T-helper 9 cell (primary cell): ENCODE measurements around the gene SLC4A1.

ENCODE experiments used
- DNase-seq: peaks from one replicate; pipeline ENCODE4 v3.0.0-alpha.2; 2020
- total RNA-seq, 2 donors: gene quantifications; one replicate each; lab custom pipeline; 2026; lab: John Stamatoyannopoulos, UW

Gene SLC4A1
- 0 to 0.14 reads per million in 2 donors for total RNA-seq

- no peak for DNase-seq
Observed at GRCh38 chr17:44267818-44268490, at the start of gene SLC4A1. SLC4A1 (minus strand) TSS chr17:44268135; CDS start chr17:44262866, 5,269 bp downstream.

GRCh38 chr17:44317545-44317944 is 49.6 kb upstream of the SLC4A1 start:
- no peak for DNase-seq

DNA sequence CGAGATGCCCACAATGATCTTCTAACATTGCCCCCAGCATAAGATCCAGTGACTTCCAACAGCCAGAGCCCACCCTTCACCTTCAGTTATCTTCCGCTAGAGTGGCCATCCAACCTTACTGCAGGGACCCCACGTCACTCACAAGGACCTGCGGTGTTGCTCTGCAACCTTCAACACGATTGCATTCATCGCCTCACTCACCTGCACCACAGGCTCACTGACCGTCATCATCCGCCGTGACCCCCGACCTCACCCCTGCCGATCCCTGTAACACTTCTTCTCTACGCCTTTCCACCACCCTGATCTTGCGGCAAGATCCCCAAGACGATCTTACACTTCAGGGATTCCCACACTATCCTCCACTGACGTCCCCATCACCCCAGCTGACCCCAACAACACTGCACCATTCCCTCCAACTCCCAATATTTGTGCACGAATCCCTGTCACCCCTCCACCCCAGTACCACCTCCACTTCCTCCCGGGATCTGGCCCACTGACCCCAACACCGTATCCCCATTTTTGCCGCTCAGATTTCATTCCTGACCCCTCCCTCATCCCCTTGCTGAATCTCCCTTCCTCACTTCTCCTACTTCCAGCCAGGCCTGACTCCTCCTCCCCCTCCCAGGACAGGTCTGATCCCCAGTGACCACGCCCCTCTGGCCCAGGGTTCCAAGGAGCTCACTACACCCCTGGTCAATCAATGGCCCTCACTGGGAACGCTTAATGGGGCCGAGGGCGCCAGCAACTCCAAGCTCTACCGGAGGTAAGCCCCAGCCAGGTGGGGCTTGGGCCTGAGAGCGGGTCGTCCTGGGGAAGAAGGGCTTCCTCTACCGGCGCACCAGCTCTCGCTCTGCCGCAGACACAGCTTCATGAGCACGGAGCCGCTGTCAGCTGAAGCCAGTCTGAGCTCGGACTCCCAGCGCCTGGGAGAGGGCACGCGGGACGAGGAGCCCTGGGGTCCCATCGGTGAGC is 48.1 kb upstream of the SLC4A1 start:
- DNase-seq, result no peak

- peak; percentile 14 for DNase-seq
Observed at GRCh38 chr17:44314869-44315661, 47.1 kb upstream of the SLC4A1 start.

DNA sequence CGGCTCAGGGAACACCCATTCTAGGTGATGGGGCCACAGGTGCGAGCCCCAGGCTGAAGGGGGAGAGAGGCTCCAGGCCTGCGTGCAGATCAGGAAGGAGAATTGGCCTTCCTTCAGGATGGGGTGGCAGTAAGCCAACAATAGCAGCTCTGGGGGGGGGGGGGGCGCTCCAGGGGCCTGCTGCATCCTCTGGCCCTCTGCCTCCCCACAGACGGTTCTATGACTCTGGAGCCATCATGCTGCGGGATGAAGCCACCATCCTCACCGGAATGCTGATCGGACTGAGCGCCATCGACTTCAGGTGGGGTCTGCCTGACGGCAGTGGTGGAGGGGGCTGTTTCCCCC is 46.6 kb upstream of the SLC4A1 start:
- no peak for DNase-seq

- DNase-seq, result no peak
Observed at GRCh38 chr17:44314031-44314430, 46.1 kb upstream of the SLC4A1 start.

DNA sequence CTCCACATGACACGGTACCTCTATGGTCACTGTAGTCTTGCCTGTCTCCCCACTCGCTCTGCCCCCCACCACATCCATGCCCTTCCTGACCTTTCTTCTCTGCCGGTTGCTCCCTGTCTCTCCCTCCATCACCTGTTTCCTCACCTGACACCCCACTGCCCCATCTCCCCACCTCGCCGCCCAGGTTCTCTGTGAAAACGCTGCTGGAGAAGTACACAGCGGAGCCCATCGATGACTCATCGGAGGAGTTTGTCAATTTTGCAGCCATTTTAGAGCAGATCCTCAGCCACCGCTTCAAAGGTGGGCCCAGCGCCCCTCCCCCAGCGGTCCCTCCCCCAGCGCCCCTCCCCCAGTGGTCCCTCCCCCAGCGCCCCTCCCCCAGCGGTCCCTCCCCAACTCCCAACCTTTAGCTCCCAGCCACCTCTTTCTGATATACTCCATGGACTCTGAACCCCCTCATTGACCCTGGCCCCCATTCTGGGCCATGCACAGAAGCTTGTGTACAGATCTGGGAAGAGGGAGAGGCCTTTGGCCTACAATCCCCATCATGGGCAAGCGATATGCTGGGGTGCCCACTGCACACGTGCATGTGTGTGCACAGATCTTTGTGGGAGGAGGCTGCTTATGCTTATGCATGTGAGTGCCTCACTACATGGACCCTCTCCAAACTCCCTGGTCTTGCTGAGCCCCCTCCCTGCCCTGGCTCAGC is 44.6 kb upstream of the SLC4A1 start:
- no peak for DNase-seq

- no peak for DNase-seq
Observed at GRCh38 chr17:44311562-44312181, 43.7 kb upstream of the SLC4A1 start.

GRCh38 chr17:44310609-44311376 is 42.9 kb upstream of the SLC4A1 start:
- no peak for DNase-seq

DNA sequence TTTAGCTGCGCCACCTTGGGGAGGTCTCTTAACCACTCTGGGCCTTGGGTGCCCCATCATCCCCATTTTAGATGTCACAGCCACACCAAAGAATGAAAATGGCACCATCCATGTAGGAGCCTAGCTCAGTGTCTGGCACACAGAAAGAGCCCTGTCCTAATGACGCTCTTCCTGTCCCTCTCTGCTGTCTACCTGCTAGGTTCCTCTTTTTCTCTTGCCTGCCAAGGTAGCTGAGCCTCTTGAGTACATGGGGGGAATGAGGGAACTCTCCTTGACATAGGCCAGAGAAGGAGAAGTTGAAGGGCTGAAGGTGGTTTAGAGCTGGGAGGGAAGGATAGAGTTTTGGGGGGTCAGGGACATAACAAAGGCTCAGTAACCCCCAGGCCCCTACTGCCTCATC is 42.3 kb upstream of the SLC4A1 start:
- no peak for DNase-seq

GRCh38 chr17:44309472-44309871 is 41.5 kb upstream of the SLC4A1 start:
- no peak for DNase-seq

GRCh38 chr17:44308865-44309264 is 40.9 kb upstream of the SLC4A1 start:
- DNase-seq, result no peak

DNA sequence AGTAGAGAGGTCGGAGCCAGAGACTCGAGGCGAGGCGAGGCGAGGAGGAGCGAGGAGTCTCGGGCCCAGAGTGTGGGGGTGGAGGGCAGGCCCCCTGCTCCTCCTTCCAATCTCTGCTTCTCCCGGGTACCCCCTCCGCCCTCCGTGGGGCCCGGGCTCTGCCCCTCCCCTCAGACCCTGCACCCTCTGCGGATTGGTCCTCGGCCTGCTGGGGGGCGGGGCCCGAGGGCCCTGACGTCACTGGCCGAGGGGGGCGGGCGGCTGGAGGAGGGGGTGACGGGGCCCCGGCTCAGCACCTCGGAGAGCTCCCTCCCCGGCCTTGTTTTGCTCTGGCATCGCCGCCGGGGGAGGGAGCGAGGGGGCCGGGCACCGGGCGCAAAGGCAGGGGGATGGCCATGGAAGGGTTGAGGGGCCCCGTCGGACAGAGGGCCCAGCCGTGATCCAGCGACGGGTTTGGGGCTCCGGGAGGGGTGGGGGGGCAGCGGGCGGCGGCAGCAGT is 40.4 kb upstream of the SLC4A1 start, which contains the start of gene RUNDC3A:
RUNDC3A (plus strand) TSS at position 282 of the 499 bp plus-strand sequence. CDS start 232 bp downstream, outside the sequence.
- DNase-seq, result peak; percentile 85

GRCh38 chr17:44307387-44308186 is 39.7 kb upstream of the SLC4A1 start:
- no peak for DNase-seq

DNA sequence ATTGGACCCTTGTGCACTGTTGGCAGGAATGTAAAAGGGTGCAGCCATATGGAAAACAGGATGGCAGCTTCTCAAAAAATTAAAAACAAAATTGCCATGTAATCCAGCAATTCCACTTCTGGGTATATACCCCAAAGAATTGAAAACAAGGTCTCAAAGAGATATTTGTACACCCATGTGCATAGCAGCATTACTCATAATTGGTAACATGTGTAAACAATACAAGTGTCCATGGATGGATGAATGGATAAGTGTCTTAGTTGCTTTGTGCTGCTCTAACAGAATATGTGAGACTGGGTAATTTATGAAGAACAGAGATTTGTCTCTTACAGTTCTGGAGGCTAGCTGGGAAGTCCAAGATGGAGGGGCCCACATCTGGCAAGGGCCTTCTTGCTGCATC is 36.7 kb upstream of the SLC4A1 start:
- DNase-seq, result no peak

GRCh38 chr17:44297975-44298374 is 30.0 kb upstream of the SLC4A1 start:
- DNase-seq, result no peak

DNA sequence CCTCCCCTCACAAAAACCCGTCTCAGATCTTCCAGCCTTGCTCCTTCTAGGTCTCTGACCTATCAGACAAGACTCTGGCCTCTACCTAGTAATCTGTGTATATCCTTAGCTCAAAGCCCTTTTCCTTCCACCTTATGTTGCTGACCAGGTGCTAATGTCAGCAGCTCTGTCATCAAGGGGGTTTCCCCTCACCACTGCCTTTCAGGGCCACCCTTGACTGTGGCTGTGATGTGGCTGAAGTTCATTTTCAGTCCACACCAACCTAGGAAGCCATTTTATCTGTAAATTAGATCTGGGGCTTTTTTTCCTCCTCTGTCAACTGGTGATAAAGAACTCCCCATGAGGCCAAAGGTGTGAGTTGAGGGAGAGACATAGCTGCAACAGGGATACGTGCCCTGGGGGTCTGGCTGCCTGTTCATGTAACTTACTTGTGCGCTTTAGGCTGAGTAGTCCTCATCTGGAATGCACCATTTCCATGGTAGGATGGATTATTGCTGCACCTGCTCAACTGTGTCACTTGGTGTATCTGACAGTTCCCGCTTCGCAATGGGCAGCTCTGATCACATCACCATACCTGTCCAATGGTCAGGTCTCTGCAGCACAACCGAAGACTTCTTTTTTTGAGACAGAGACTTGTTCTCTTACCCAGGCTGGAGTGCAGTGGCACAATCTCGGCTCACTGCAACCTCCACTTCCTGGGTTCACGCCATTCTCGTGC is 25.7 kb upstream of the SLC4A1 start:
- DNase-seq, result no peak

- DNase-seq, result no peak
Observed at GRCh38 chr17:44287651-44288050, 19.7 kb upstream of the SLC4A1 start.

DNA sequence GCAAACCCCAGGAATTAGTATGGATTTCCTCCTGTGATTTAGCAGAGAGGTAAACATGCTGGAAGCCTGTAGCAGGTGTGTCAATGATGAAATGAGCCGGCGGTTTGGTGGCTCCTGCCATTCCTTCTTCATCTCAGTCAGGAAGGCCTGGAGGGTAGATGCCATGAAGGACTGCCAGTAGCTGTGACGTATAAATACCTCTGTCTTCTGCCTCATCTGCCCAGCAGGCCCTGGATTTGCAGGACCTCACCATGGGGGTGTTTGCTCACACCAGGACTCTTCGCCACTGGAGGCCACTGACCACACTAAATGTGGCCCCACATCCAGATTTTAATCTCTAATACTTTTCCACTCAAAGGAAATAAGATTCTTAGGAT is 16.1 kb upstream of the SLC4A1 start:
- no peak for DNase-seq
